ENCODE data around the gene NOLC1. TPM values are rescaled to one million over a fixed set of nuclear protein-coding genes. Genes with fewer than 3 reads are reported as not detected.

Gene NOLC1
- total and polyA plus RNA-seq, 2 of the 13 experiments (the other 11 are each of a cell fraction or from before 2014, with no cell fraction given) = 50.6 to 81.0 TPM

DNA sequence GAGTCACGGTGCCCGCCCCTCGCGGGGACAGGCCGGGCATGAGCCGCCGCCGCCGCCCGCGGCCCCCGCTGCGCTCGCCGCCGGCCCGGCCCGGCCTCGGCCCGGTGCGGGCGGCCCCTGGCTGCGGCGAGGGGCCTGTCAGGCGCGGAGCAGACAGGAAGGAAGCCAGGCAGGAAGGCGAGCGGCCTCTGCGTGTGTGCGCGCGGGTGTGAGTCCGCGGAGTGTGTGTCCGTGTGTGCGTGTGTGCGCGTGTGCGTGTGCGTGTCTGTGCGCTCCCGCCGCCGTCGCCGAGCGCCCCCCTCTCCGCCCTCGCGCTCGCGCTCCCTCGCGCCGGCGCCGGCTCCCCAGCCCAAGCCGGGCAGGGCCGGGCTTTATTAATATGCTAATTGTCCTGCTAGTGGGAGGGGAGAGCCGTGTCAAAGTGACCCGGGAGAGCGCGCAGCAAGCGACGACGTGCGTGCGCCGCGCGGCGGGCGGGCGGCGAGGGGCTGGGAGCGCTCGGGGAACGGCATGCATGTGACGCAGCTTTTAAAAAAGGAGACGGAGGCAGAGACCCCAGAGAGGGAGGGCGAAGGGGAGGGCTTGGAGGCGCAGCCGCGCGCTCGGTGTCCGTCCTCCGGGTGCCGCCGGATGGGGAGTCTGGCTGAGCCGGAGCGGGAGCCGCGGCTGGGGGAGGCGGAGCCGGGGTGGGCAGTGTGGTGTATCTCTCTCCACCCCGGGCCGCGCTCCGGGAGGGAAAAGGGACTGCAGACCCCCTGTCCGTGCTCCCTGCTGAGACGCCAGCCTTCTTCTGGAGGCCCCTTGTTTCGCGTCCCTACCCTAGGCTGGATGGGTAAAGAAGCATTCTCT, 31.8 kb upstream of the NOLC1 start, which contains the start of gene LDB1 (continued):
- TF ChIP-seq, protein P1, sequence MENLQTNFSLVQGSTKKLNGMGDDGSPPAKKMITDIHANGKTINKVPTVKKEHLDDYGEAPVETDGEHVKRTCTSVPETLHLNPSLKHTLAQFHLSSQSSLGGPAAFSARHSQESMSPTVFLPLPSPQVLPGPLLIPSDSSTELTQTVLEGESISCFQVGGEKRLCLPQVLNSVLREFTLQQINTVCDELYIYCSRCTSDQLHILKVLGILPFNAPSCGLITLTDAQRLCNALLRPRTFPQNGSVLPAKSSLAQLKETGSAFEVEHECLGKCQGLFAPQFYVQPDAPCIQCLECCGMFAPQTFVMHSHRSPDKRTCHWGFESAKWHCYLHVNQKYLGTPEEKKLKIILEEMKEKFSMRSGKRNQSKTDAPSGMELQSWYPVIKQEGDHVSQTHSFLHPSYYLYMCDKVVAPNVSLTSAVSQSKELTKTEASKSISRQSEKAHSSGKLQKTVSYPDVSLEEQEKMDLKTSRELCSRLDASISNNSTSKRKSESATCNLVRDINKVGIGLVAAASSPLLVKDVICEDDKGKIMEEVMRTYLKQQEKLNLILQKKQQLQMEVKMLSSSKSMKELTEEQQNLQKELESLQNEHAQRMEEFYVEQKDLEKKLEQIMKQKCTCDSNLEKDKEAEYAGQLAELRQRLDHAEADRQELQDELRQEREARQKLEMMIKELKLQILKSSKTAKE (CRISPR knock-in tag; IDR thresholded peaks at IDR 0.05; ENCODE audit: borderline replicate concordance) = no peak
- TF ChIP-seq, protein P2, sequence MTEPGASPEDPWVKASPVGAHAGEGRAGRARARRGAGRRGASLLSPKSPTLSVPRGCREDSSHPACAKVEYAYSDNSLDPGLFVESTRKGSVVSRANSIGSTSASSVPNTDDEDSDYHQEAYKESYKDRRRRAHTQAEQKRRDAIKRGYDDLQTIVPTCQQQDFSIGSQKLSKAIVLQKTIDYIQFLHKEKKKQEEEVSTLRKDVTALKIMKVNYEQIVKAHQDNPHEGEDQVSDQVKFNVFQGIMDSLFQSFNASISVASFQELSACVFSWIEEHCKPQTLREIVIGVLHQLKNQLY (CRISPR knock-in tag; IDR thresholded peaks at IDR 0.05) = no peak
- TF ChIP-seq IRF2 (CRISPR knock-in tag; IDR thresholded peaks at IDR 0.05) (no peak), GATAD2A (CRISPR knock-in tag; IDR thresholded peaks at IDR 0.05) (no peak), SMARCC2 (IDR thresholded peaks at IDR 0.05) (no peak), ZKSCAN5 (CRISPR knock-in tag; IDR thresholded peaks at IDR 0.05) (no peak), KMT2A (CRISPR knock-in tag; IDR thresholded peaks at IDR 0.05) (0 out of 2 replicates have a peak, but pooled peaks have one; percentile 14), CHD2 (IDR thresholded peaks at IDR 0.05; ENCODE audit: low read depth, low read length) (no peak), KAT8 (CRISPR knock-in tag; IDR thresholded peaks at IDR 0.05) (peak; percentile 38; the same call in 1 of the 2 replicates), KLF11 (CRISPR knock-in tag; IDR thresholded peaks at IDR 0.05) (no peak), PHF8 (CRISPR knock-in tag; IDR thresholded peaks at IDR 0.05) (peak; percentile 45), ZMAT3 (CRISPR knock-in tag; conservative IDR thresholded peaks at IDR 0.05) (no peak; the same call in 1 of the 2 replicates), TGIF2 (CRISPR knock-in tag; IDR thresholded peaks at IDR 0.05) (peak; percentile 65; the same call in 1 of the 2 replicates), SNRNP70 (IDR thresholded peaks at IDR 0.05; ENCODE audit: low read depth, low read length) (no peak), TMF1 (CRISPR knock-in tag; IDR thresholded peaks at IDR 0.05; ENCODE audit: low read depth) (0 out of 2 replicates have a peak, but pooled peaks have one; percentile 51), HOXD1 (CRISPR knock-in tag; IDR thresholded peaks at IDR 0.05) (no peak), NBN (conservative IDR thresholded peaks at IDR 0.05) (no peak), HNF4A (CRISPR knock-in tag; IDR thresholded peaks at IDR 0.05) (no peak), SMC3 (IDR thresholded peaks at IDR 0.05; ENCODE audit: low read length) (no peak), NRL (CRISPR knock-in tag; IDR thresholded peaks at IDR 0.05; ENCODE audit: borderline replicate concordance) (no peak), BCL6 (CRISPR knock-in tag; IDR thresholded peaks at IDR 0.05) (no peak), MTA3 (CRISPR knock-in tag; IDR thresholded peaks at IDR 0.05) (no peak), ZNF24 (IDR thresholded peaks at IDR 0.05) (no peak), MXI1 (IDR thresholded peaks at IDR 0.05; ENCODE audit: borderline replicate concordance, low read depth, low read length) (no peak), ZNF124 (CRISPR knock-in tag; IDR thresholded peaks at IDR 0.05) (no peak), ZZZ3 (CRISPR knock-in tag; IDR thresholded peaks at IDR 0.05; ENCODE audit: borderline replicate concordance) (no peak), EZH2 (conservative IDR thresholded peaks at IDR 0.05; ENCODE audit: low read depth, low read length) (no peak)
- TF ChIP-seq, protein P3, sequence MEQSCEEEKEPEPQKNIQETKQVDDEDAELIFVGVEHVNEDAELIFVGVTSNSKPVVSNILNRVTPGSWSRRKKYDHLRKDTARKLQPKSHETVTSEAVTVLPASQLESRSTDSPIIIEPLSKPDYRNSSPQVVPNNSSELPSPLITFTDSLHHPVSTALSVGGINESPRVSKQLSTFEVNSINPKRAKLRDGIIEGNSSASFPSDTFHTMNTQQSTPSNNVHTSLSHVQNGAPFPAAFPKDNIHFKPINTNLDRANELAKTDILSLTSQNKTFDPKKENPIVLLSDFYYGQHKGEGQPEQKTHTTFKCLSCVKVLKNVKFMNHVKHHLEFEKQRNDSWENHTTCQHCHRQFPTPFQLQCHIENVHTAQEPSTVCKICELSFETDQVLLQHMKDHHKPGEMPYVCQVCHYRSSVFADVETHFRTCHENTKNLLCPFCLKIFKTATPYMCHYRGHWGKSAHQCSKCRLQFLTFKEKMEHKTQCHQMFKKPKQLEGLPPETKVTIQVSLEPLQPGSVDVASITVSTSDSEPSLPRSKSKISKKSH (CRISPR knock-in tag; IDR thresholded peaks at IDR 0.05; ENCODE audit: borderline replicate concordance) = no peak

Data from HepG2 (cell line).